ENCODE data around the gene CAVIN4.

DNA sequence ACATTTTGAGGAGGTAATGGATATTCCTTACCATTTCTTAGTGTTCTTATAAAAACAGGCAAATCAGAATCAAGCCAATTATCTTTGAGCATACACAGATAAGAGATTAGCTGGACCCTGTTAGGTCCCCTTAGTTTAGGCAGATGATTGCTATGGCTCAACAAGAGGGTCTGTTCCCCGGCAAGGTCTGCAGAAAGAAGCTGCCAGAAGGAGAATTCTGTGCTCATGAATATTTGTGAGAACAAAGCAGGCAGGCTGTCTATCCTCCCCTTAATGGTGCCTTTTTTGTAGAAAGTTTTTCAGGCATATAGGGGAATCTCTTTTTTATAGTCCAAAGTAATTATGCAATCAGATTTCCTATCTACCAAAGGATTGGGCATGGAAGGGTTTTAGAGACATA lies 27.5 kb downstream of the CAVIN4 start:
- TF ChIP-seq NFIC (IDR thresholded peaks at IDR 0.05) (no peak), EP300 (IDR thresholded peaks at IDR 0.05; ENCODE audit: borderline replicate concordance) (no peak), RAD21 (IDR thresholded peaks at IDR 0.05; ENCODE audit: low read depth) (no peak), YY1 (IDR thresholded peaks at IDR 0.05; ENCODE audit: low read depth) (no peak), FOXM1 (IDR thresholded peaks at IDR 0.05; ENCODE audit: borderline replicate concordance, low read depth) (no peak), TCF12 (IDR thresholded peaks at IDR 0.05; ENCODE audit: low read depth) (no peak), TAF1 (IDR thresholded peaks at IDR 0.05; ENCODE audit: low read depth) (no peak), EGR1 (IDR thresholded peaks at IDR 0.05) (no peak)
- TF ChIP-seq, protein P1, sequence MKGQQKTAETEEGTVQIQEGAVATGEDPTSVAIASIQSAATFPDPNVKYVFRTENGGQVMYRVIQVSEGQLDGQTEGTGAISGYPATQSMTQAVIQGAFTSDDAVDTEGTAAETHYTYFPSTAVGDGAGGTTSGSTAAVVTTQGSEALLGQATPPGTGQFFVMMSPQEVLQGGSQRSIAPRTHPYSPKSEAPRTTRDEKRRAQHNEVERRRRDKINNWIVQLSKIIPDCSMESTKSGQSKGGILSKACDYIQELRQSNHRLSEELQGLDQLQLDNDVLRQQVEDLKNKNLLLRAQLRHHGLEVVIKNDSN (IDR thresholded peaks at IDR 0.05), result no peak
- TF ChIP-seq, protein P2, sequence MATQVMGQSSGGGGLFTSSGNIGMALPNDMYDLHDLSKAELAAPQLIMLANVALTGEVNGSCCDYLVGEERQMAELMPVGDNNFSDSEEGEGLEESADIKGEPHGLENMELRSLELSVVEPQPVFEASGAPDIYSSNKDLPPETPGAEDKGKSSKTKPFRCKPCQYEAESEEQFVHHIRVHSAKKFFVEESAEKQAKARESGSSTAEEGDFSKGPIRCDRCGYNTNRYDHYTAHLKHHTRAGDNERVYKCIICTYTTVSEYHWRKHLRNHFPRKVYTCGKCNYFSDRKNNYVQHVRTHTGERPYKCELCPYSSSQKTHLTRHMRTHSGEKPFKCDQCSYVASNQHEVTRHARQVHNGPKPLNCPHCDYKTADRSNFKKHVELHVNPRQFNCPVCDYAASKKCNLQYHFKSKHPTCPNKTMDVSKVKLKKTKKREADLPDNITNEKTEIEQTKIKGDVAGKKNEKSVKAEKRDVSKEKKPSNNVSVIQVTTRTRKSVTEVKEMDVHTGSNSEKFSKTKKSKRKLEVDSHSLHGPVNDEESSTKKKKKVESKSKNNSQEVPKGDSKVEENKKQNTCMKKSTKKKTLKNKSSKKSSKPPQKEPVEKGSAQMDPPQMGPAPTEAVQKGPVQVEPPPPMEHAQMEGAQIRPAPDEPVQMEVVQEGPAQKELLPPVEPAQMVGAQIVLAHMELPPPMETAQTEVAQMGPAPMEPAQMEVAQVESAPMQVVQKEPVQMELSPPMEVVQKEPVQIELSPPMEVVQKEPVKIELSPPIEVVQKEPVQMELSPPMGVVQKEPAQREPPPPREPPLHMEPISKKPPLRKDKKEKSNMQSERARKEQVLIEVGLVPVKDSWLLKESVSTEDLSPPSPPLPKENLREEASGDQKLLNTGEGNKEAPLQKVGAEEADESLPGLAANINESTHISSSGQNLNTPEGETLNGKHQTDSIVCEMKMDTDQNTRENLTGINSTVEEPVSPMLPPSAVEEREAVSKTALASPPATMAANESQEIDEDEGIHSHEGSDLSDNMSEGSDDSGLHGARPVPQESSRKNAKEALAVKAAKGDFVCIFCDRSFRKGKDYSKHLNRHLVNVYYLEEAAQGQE (IDR thresholded peaks at IDR 0.05; ENCODE audit: low read depth), result no peak
- TF ChIP-seq, protein P3, sequence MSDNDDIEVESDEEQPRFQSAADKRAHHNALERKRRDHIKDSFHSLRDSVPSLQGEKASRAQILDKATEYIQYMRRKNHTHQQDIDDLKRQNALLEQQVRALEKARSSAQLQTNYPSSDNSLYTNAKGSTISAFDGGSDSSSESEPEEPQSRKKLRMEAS (IDR thresholded peaks at IDR 0.05), result no peak
